ENCODE data around the gene ASTN2. TPM values are rescaled to one million over a fixed set of nuclear protein-coding genes. Genes with fewer than 3 reads are reported as not detected.

ASTN2 gene
- polyA plus RNA-seq, 2 of the 4 experiments (the other 2 are of a cell fraction): 5.8 to 11.6 TPM

- POLR2A ChIA-PET: no interaction called here
- no peak for ATAC-seq
- no peak for FAIRE-seq
- H3K4me1 ChIP-seq: no peaks in the 10 kb centered on the region
- no peak for DNase-seq (ENCODE audit: low read depth in 1 of 2, low spot score in 1 of 2)
- TF ChIP-seq FOSB (CRISPR knock-in tag; IDR thresholded peaks at IDR 0.05): no peak
- no peak for TF ChIP-seq TP53 (CRISPR knock-in tag; IDR thresholded peaks at IDR 0.05)
- TF ChIP-seq USF2 (IDR thresholded peaks at IDR 0.05): no peak
- TF ChIP-seq FOSL2 (IDR thresholded peaks at IDR 0.05): no peak
- TF ChIP-seq FOSL2 (CRISPR knock-in tag; IDR thresholded peaks at IDR 0.05): no peak
- TF ChIP-seq POLR2A (IDR thresholded peaks at IDR 0.05; ENCODE audit: low read length): no peak
- TF ChIP-seq KDM1A (IDR thresholded peaks at IDR 0.05; ENCODE audit: low read depth): no peak
- no peak for TF ChIP-seq POLR2AphosphoS2 (conservative IDR thresholded peaks at IDR 0.05; ENCODE audit: low read length)
- TF ChIP-seq EHMT2 (IDR thresholded peaks at IDR 0.05; ENCODE audit: low read depth): no peak
- TF ChIP-seq ZFP36 (IDR thresholded peaks at IDR 0.05; ENCODE audit: borderline replicate concordance, partially characterized antibody): no peak
- TF ChIP-seq JUNB (IDR thresholded peaks at IDR 0.05): no peak
- no peak for TF ChIP-seq CBX2 (IDR thresholded peaks at IDR 0.05; ENCODE audit: borderline replicate concordance, low read depth)
- no peak for TF ChIP-seq RFX5 (IDR thresholded peaks at IDR 0.05)
- no peak for TF ChIP-seq BCL3 (IDR thresholded peaks at IDR 0.05)
- TF ChIP-seq HDAC2 (IDR thresholded peaks at IDR 0.05): no peak
- TF ChIP-seq NPAS2 (CRISPR knock-in tag; IDR thresholded peaks at IDR 0.05; ENCODE audit: borderline replicate concordance): no peak
- no peak for TF ChIP-seq E2F6 (IDR thresholded peaks at IDR 0.05; ENCODE audit: borderline replicate concordance, low read depth)
- no peak for TF ChIP-seq RAD21 (conservative IDR thresholded peaks at IDR 0.05 in 1 of 2, IDR thresholded peaks at IDR 0.05 in 1 of 2)
- WGBS (ENCODE audit: missing lambda C conversion rate): 65% methylated on average over 4 of the region's 4 CpGs
- CTCF ChIA-PET: interaction anchor here (0.6 to 2.7 kb wide), 2 partner anchors 10 to 20 kb away, joined by 3 to 7 read pairs; no protein-coding TSS in a partner anchor
- H3K4me2 ChIP-seq: no peak overlapping the region
- no peak overlapping the region for H3K27ac ChIP-seq
- no peak overlapping the region for H3K4me3 ChIP-seq
- no peaks in the 10 kb centered on the region for H3K9me3 ChIP-seq
These were observed 474.1 kb downstream of the ASTN2 start for GRCh38 chr9:116940614-116941215.

- CTCF ChIA-PET: interaction anchor here (2.7 kb wide), 1 partner anchor 9 kb away, joined by 7 read pairs; no protein-coding TSS in a partner anchor
- DNase-seq (ENCODE audit: low read depth in 1 of 2, low spot score in 1 of 2) (no peak), FAIRE-seq (no peak), ATAC-seq (no peak)
- Histone ChIP-seq H3K9me3 (no peaks in the 10 kb centered on the region), H3K4me2 (no peak overlapping the region), H3K27ac (no peak overlapping the region), H3K4me1 (no peaks in the 10 kb centered on the region), H3K4me3 (no peak overlapping the region)
- TF ChIP-seq NFE2L2 (conservative IDR thresholded peaks at IDR 0.05; ENCODE audit: low read length) (no peak), EHMT2 (IDR thresholded peaks at IDR 0.05; ENCODE audit: low read depth) (no peak), TP53 (CRISPR knock-in tag; IDR thresholded peaks at IDR 0.05) (no peak)
- whole genome bisulfite sequencing (ENCODE audit: missing lambda C conversion rate): 65% methylated on average over 3 of the region's 3 CpGs
- POLR2A ChIA-PET: no interaction called here
These were observed 475.2 kb downstream of the ASTN2 start for GRCh38 chr9:116939614-116940013.

DNA sequence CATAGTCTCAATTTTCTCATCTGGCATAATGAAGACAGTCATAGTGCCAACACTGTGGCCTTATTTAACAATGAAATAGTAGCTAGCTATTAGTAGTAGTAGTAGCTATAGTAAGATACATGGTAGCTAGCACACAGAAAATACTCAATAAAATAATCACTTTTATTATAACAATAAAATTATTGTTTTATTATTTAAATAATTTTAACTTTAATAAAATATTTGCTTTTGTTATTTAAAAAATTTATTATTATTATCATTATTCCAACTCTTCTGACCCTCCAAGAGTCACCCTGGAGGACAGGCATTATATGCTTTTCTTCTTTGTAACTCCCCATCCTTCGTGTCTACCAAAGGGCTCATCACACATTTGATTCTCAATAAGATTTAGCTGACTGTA, 475.7 kb downstream of the ASTN2 start:
- no peaks in the 10 kb centered on the region for H3K9me3 ChIP-seq
- ATAC-seq (no peak), DNase-seq (ENCODE audit: low read depth in 1 of 2, low spot score in 1 of 2) (no peak), FAIRE-seq (no peak)
- ChIA-PET POLR2A (no interaction called here), CTCF (interaction anchor here (2.7 kb wide), 1 partner anchor 9 kb away, joined by 7 read pairs; no protein-coding TSS in a partner anchor)
- H3K27ac ChIP-seq: no peak overlapping the region
- WGBS (ENCODE audit: missing lambda C conversion rate): 2% methylated on average over 1 of the region's 1 CpG
- no peaks in the 10 kb centered on the region for H3K4me1 ChIP-seq
- no peak overlapping the region for H3K4me3 ChIP-seq
- no peak overlapping the region for H3K4me2 ChIP-seq
- TF ChIP-seq BCL3 (IDR thresholded peaks at IDR 0.05): no peak
- TF ChIP-seq USF2 (IDR thresholded peaks at IDR 0.05): no peak
- TF ChIP-seq JUNB (IDR thresholded peaks at IDR 0.05): no peak
- TF ChIP-seq CBX2 (IDR thresholded peaks at IDR 0.05; ENCODE audit: borderline replicate concordance, low read depth): no peak
- no peak for TF ChIP-seq POLR2A (IDR thresholded peaks at IDR 0.05; ENCODE audit: low read length)
- TF ChIP-seq CTCF (IDR thresholded peaks at IDR 0.05): no peak
- no peak for TF ChIP-seq EHF (CRISPR knock-in tag; IDR thresholded peaks at IDR 0.05)
- no peak for TF ChIP-seq ZFP36 (IDR thresholded peaks at IDR 0.05; ENCODE audit: borderline replicate concordance, partially characterized antibody)
- TF ChIP-seq RARB (CRISPR knock-in tag; IDR thresholded peaks at IDR 0.05): no peak
- TF ChIP-seq ZC3H11A (IDR thresholded peaks at IDR 0.05): no peak
- TF ChIP-seq FOXS1 (CRISPR knock-in tag; IDR thresholded peaks at IDR 0.05): no peak
